GM21515 (cell line): Measurements from ENCODE around the gene ABCA3.

Experiments
- ATAC-seq: cut with Tn5 transposase; IDR thresholded peaks from one replicate; pipeline ENCODE4 v1.9.1; 2021; ENCODE audit not compliant: unreplicated experiment

ABCA3 gene

DNA sequence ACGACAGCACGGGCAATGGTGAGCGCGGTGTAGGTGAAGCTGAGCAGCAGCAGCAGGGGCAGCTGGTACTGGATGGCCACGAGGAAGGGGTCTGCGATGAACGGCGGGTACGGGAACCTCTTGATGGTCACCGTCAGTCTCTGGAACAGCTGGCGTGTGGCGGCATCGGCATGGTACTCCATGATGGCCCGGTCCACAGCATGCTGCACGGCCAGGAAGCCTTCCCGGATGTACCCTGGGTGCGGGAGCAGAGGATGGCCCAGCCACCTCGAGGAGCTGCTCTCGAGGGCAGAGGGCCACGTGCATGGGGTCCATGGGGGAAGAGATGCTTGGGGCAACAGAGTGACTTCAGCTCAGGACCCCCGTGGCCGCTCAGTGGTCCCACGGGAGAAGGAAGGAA lies 20.9 kb downstream of the ABCA3 start:
- ATAC-seq: no peak

GRCh38 chr16:2317231-2318020 lies 23.1 kb downstream of the ABCA3 start:
- no peak for ATAC-seq

GRCh38 chr16:2308089-2308962 lies 32.2 kb downstream of the ABCA3 start:
- no peak for ATAC-seq

- ATAC-seq: no peak
Observed at GRCh38 chr16:2299915-2300192, 40.7 kb downstream of the ABCA3 start.

GRCh38 chr16:2299121-2299914 lies 41.2 kb downstream of the ABCA3 start:
- ATAC-seq: no peak

DNA sequence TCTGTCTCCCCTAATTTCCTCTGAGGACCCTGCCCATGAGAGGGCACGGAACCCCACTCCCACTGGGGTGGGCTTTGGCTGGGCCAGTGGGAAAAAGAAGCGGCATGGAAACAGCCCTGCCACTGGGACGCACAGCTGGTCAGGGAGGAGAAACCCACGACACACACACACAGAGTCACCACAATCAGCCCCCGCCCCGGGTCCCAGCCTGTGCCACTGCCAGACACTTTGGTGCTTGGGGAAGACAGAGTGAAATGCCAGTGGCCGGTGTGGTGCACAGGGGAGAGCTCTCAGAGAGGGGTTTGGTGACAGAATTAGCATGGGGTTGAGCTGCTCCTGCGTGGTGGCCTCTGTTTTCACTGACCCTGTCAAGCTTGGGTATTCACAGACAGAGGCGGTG lies 41.9 kb downstream of the ABCA3 start:
- ATAC-seq: no peak

DNA sequence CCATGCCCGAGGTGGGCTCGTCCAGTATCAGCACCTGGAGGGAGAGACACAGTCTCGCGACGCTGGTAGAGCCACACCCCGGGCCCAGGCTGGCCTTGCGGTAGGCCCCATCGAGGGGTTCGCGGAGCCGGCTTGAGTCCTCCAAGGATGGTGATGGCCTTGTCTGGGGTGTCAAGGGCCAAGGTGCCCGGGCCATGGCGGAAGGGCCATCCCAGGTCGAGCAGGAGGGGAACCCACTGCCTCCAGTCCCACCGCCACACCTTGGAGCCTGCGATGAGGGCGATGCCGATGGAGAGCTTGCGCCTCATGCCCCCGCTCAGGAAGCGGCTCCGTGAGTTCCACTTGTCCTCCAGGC lies 43.0 kb downstream of the ABCA3 start:
- no peak for ATAC-seq

DNA sequence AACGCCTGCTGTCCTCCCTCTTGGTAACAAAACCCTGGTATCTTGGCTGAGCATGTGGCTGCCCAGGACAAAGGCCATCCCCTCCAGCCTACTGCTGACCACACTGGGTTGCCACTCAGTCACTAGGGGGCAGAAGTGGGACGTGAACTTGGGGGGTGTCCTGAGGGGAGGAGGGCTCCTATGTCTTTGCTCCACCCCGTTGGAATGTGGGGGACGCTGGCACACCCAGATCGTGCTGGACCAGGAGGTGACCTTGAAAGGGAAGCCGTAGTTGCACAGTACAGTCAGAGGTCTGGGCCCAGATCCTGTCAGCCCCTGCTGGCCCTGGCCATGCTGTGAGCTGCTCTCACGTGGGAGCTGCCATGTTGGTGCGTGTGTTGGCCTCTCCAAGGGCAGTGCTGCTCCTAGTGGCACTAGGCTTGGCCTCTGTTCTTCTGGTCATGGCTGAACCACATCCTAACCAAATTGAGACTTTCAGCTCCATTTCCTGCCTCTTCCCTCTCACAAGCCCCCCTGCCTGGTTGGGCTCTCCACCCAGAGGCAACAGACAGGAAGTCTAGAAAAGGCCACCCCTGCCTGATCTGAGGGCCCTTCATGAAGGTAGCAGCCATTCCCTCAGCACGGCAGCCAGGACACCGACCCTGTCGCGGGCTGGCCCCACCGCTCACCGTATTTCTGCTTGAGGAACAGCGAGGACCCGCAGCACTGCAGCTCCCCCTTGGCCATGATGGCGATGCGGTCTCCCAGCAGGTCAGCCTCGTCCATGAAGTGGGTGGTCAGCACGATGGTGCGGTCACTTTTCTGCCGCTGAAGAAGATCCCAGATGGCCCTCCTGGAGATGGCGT lies 43.6 kb downstream of the ABCA3 start:
- no peak for ATAC-seq

DNA sequence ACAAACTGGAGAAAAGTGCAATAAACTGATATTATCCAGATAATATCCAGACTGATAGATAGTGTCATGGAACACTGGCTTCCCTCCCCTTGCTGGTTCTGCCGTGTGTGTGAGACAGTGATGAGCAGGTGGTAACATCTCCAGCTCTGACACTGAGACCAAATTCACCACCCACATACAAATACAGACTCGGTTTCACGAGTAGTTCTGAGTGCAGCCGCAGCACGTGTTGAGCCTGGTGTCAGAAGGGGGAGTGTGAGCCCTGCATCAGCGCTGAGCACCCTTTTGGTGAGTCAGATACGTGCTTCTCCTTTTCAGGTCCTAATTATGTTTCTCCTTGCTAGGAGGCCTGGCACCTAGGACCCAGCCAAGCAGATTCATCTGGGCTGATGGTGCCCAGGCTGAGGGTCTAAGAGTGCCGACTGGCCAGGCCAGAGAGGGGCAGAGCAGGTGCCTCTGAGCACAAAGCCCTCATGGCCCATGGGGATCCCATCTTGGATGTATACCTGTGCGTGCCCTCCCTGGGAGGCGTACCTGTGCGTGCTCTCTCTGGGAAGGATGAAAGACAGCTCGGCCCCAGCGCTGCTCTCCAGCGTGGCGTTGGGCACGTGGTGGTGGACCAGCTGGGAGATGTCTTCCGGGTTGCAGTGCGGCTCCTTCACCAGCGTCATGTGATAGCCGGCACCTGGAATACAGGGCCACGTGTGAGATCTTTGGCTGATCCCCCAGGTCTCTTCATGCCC lies 45.3 kb downstream of the ABCA3 start:
- ATAC-seq: peak; percentile 56

- ATAC-seq: no peak
Observed at GRCh38 chr16:2292221-2292620, 48.3 kb downstream of the ABCA3 start.

GRCh38 chr16:2289282-2289681 lies 51.2 kb downstream of the ABCA3 start:
- ATAC-seq: no peak

DNA sequence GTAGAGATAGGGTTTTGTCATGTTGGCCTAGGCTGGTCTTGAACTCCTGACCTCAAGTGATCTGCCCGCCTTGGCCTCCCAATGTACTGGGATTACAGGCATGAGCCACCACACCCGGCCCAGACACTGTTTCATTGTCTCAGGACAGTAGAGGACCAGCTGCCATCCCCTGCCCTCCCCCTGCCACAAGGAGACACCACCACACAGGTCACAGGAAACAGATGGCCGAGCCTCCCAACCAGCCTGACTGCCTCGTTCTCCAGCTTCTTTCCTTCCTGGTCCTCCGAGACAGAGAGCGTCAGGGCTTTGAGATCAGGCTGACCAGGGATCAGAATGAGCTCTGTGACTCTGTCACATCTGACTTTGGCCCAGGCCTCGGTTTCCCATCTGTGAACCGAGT lies 51.8 kb downstream of the ABCA3 start:
- ATAC-seq: no peak

GRCh38 chr16:2287916-2288547 lies 52.5 kb downstream of the ABCA3 start:
- ATAC-seq: no peak

DNA sequence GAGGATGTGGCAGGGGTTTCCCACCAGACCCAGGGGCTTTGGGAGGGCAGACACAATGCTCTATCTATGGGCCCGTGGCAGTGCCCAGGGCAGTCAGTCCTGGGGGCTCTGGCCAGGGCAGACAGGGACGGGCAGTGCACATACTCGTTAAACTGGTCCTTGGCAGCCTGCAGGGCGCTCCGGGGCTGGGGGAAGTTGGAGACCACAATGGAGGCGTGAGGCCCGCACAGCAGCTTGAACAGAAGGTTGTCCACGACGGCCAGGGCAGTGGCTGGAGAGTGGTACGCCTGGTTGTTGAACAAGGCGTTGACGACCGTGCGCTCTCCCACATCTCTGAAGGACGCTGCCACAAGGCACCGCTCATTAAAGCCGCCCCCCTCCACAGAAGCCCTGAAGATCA lies 54.0 kb downstream of the ABCA3 start:
- no peak for ATAC-seq

DNA sequence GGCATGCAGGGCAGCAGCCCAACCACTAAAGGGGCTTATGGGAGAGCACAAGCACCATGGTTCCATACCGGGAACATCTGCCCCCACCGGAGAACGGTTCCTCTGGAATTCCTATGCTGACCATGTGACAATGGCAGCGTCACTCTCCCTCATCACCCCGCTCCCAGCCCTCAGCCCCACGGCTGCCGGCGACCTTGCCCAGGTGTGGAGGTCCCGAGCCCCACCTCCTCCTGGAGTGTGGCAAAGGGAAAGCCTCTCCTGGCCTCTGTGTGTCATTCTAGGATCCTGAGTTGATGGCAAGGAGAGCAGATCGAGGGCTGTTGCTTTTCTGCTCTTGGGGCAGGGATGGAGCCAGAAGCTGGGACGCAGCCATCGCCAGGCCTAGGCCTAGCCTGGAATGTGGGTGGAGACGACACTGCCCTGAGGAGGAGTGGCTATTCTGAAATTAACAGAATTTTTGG lies 54.8 kb downstream of the ABCA3 start:
- no peak for ATAC-seq

GRCh38 chr16:2284797-2285576 lies 55.5 kb downstream of the ABCA3 start:
- no peak for ATAC-seq

GRCh38 chr16:2284001-2284770 lies 56.3 kb downstream of the ABCA3 start:
- ATAC-seq: no peak
